H1 (cell line): ENCODE results near the gene ACAT2. TPM values are rescaled to one million over a fixed set of nuclear protein-coding genes. Genes with fewer than 3 reads are reported as not detected.

ENCODE experiments used
- CTCF ChIA-PET: fragments of 300-600 bp; sonication (Branson Sonifier 250); formaldehyde crosslinking; loops from one replicate; lab custom pipeline; 2021; ENCODE audit not compliant: partially characterized antibody; lab: Charles Lee
- POLR2A ChIA-PET: fragments of 300-600 bp; sonication (Branson Sonifier 250); formaldehyde crosslinking; loops from one replicate; lab custom pipeline; 2021; ENCODE audit warnings: inconsistent platforms; ENCODE audit not compliant: partially characterized antibody; lab: Charles Lee
- DNase-seq, 2 experiments: peaks; one replicate each; pipeline versions ENCODE4 v3.0.0 to v3.0.0-alpha.2; 2010 to 2022; ENCODE audit warnings: low spot score in 2 of 2, low read depth in 1 of 2, mixed read lengths in 1 of 2
- FAIRE-seq: peaks from 2 replicates; lab custom pipeline; 2011; peaks lifted over from hg19 to GRCh38; lab: Jason Lieb, UNC
- H2AFZ ChIP-seq: 2 replicates; pipeline ENCODE4 v1.8.1; 2012; ENCODE audit warnings: low read length, inconsistent platforms
- H2AK5ac ChIP-seq: 2 replicates; pipeline ENCODE4 v1.6.1; 2013; ENCODE audit warnings: low read depth, low read length
- H2BK120ac ChIP-seq: replicated peaks from 2 replicates; pipeline ENCODE3; 2013; ENCODE audit warnings: low read depth, low read length, inconsistent platforms
- H2BK12ac ChIP-seq: 2 replicates; pipeline ENCODE4 v1.6.1; 2013; ENCODE audit warnings: low read depth, low read length
- H2BK15ac ChIP-seq: 2 replicates; pipeline ENCODE4 v1.6.1; 2013; ENCODE audit warnings: low read length
- H2BK20ac ChIP-seq: 2 replicates; pipeline ENCODE4 v1.6.1; 2013; ENCODE audit warnings: low read length
- H2BK5ac ChIP-seq: 2 replicates; pipeline ENCODE4 v1.6.1; 2013; ENCODE audit warnings: low read depth, low read length
- H3K14ac ChIP-seq: 2 replicates; pipeline ENCODE4 v1.6.1; 2013; ENCODE audit warnings: inconsistent platforms; ENCODE audit not compliant: insufficient read length
- H3K18ac ChIP-seq: 2 replicates; pipeline ENCODE4 v1.6.1; 2013; ENCODE audit warnings: low read length; ENCODE audit errors: extremely low read depth
- H3K23ac ChIP-seq: 2 replicates; pipeline ENCODE4 v1.6.1; 2013; ENCODE audit warnings: inconsistent platforms; ENCODE audit not compliant: insufficient read length
- H3K23me2 ChIP-seq: 2 replicates; pipeline ENCODE4 v1.6.1; 2013; ENCODE audit warnings: low read depth, low read length
- H3K27ac ChIP-seq: 2 replicates; pipeline ENCODE4 v1.6.1; 2011; ENCODE audit warnings: low read depth, low read length, inconsistent platforms
- H3K27me3 ChIP-seq, 4 experiments: replicated peaks in 1 of 4; 1 replicate in 1 of 4; 2 replicates in 3 of 4; pipeline versions ENCODE4 v1.6.1 to v1.8.1; 2011 to 2013; ENCODE audit warnings: low read length in 3 of 4, mild to moderate bottlenecking in 3 of 4, inconsistent platforms in 2 of 4, mixed read lengths in 2 of 4, moderate library complexity in 1 of 4; ENCODE audit not compliant: control insufficient read depth in 3 of 4, insufficient read depth in 3 of 4; ENCODE audit errors: extremely low read depth in 1 of 4
- H3K36me3 ChIP-seq, 4 experiments: 2 replicates each; pipeline versions ENCODE4 v1.6.1 to v1.8.1; 2011 to 2013; ENCODE audit warnings: mild to moderate bottlenecking in 4 of 4, low read length in 3 of 4, moderate library complexity in 2 of 4, control low read depth in 1 of 4, inconsistent platforms in 1 of 4; ENCODE audit not compliant: insufficient read depth in 4 of 4, control insufficient read depth in 2 of 4
- H3K4ac ChIP-seq: replicated peaks from 2 replicates; pipeline ENCODE3; 2013; ENCODE audit warnings: low read length, low read depth, mixed read lengths, inconsistent platforms; ENCODE audit not compliant: insufficient read length
- H3K4me1 ChIP-seq, 4 experiments: replicated peaks in 1 of 4; 1 replicate in 1 of 4; 2 replicates in 3 of 4; pipeline versions ENCODE4 v1.6.1 to v1.8.1; 2011 to 2013; ENCODE audit warnings: low read length in 3 of 4, inconsistent platforms in 2 of 4, mixed read lengths in 1 of 4; ENCODE audit not compliant: insufficient read depth in 4 of 4, control insufficient read depth in 3 of 4
- H3K4me2 ChIP-seq, 2 experiments: 2 replicates each; pipeline versions ENCODE4 v1.6.1 to v1.8.1; 2011 to 2013; ENCODE audit warnings: low read depth in 2 of 2, low read length in 2 of 2, control low read depth in 1 of 2, inconsistent platforms in 1 of 2, mild to moderate bottlenecking in 1 of 2; ENCODE audit not compliant: insufficient read depth in 1 of 2
- H3K4me3 ChIP-seq, 4 experiments: fragments of 200-600, 300-600 bp in 1 of 4; sonication (generic), shearing (Covaris generic), sonication (Bioruptor Twin) in 1 of 4; 2 replicates each; pipeline versions ENCODE4 v1.5.1 to v1.8.1; 2011 to 2016; ENCODE audit warnings: low read length in 4 of 4, low read depth in 3 of 4, control low read depth in 2 of 4, inconsistent platforms in 2 of 4, mild to moderate bottlenecking in 2 of 4, mixed read lengths in 1 of 4, moderate library complexity in 1 of 4; ENCODE audit not compliant: insufficient read depth in 2 of 4; ENCODE audit errors: extremely low read depth in 1 of 4
- H3K56ac ChIP-seq: replicated peaks from 2 replicates; pipeline ENCODE3; 2013; ENCODE audit warnings: low read depth, mild to moderate bottlenecking, mixed read lengths, low read length, inconsistent platforms; ENCODE audit not compliant: insufficient read length
- H3K79me1 ChIP-seq: 2 replicates; pipeline ENCODE4 v1.6.1; 2013; ENCODE audit warnings: low read depth, low read length, control low read depth
- H3K79me2 ChIP-seq, 2 experiments: 2 replicates each; pipeline versions ENCODE4 v1.6.1 to v1.8.1; 2012 to 2013; ENCODE audit warnings: low read length in 2 of 2, mild to moderate bottlenecking in 2 of 2, inconsistent platforms in 1 of 2; ENCODE audit not compliant: insufficient read depth in 2 of 2, control insufficient read depth in 1 of 2
- H3K9ac ChIP-seq, 4 experiments: replicated peaks in 1 of 4; 1 replicate in 1 of 4; 2 replicates in 3 of 4; pipeline versions ENCODE4 v1.6.1 to v1.8.1; 2011 to 2013; ENCODE audit warnings: low read depth in 3 of 4, low read length in 3 of 4, control low read depth in 2 of 4, mild to moderate bottlenecking in 2 of 4, moderate library complexity in 2 of 4, inconsistent platforms in 1 of 4; ENCODE audit errors: extremely low read depth in 1 of 4
- H3K9me3 ChIP-seq, 2 experiments: 2 replicates each; pipeline versions ENCODE4 v1.6.1 to v1.8.1; 2012 to 2013; ENCODE audit warnings: mild to moderate bottlenecking in 2 of 2, moderate library complexity in 2 of 2, control low read depth in 1 of 2, inconsistent platforms in 1 of 2, low read depth in 1 of 2, low read length in 1 of 2, mixed read lengths in 1 of 2; ENCODE audit not compliant: insufficient read depth in 2 of 2
- H4K20me1 ChIP-seq, 2 experiments: replicated peaks in 1 of 2; 2 replicates each; pipeline versions ENCODE3 to v1.8.1; 2011 to 2013; ENCODE audit warnings: inconsistent platforms in 2 of 2, low read length in 2 of 2, mild to moderate bottlenecking in 1 of 2; ENCODE audit not compliant: insufficient read depth in 2 of 2, control insufficient read depth in 1 of 2
- H4K5ac ChIP-seq: 2 replicates; pipeline ENCODE4 v1.6.1; 2013; ENCODE audit warnings: low read length, low read depth, mixed read lengths, inconsistent platforms; ENCODE audit not compliant: insufficient read length
- H4K8ac ChIP-seq: 2 replicates; pipeline ENCODE4 v1.8.0; 2013; ENCODE audit warnings: mild to moderate bottlenecking, moderate library complexity, low read length, inconsistent platforms; ENCODE audit not compliant: insufficient read depth; ENCODE audit errors: extremely low read depth
- H4K91ac ChIP-seq: replicated peaks from 2 replicates; pipeline ENCODE3; 2013; ENCODE audit warnings: low read length, mixed read lengths, inconsistent platforms; ENCODE audit not compliant: insufficient read length
- ATF3 ChIP-seq: IDR thresholded peaks from 2 replicates; pipeline ENCODE4 v1.6.1; 2011; ENCODE audit warnings: low read depth, mild to moderate bottlenecking, low read length; ENCODE audit not compliant: insufficient read depth
- WGBS, 2 experiments: shearing (Covaris generic) in 1 of 2; methylation state at CpG; one replicate each; pipeline versions ENCODE4 v1.1.6 to v1.1.7; 2013 to 2015; ENCODE audit warnings: low lambda C conversion rate in 2 of 2, mixed read lengths in 2 of 2, inconsistent platforms in 1 of 2, low coverage in 1 of 2, missing lambda C conversion rate in 1 of 2; ENCODE audit not compliant: insufficient replicate concordance in 2 of 2, insufficient coverage in 1 of 2, insufficient read length in 1 of 2; ENCODE audit errors: extremely low coverage in 1 of 2, missing lambda C conversion rate in 1 of 2; 5-methylcytosine and 5-hydroxymethylcytosine counted together
- polyA plus RNA-seq, 7 experiments: library from polyadenylated mRNA; depleted of rRNA in 3 of 7; stranded (reverse) in 5 of 7; unstranded in 2 of 7; fragments of >200 nt in 5 of 7; fragments of 200-250 nt in 2 of 7; gene quantifications; 1 replicate in 5 of 7; 2 replicates in 1 of 7; 4 replicates in 1 of 7; pipeline versions ENCODE4 v1.2.1 to v1.2.3, GENCODE V29; 2011 to 2013; ENCODE audit warnings: missing spikeins in 2 of 7, mixed read lengths in 2 of 7
- total RNA-seq: library from RNA; stranded (reverse); fragmentation: NEBNext Ultra II Directional; extraction: Animal tissue kit (Norgen Biotek cat#: 25700); gene quantifications from 2 replicates; pipeline ENCODE4 v1.2.1, GENCODE V29; 2021

ACAT2 gene
- total and polyA plus RNA-seq, 2 of the 8 experiments (the other 6 are each of a cell fraction or from before 2014, with no cell fraction given) = 61.6 to 166 TPM

- Histone ChIP-seq H3K4me1 (0 out of 7 replicates have a peak, but pooled peaks cover 0 to 2% (median 0%) of the 10 kb centered on the region in 4 experiments), H4K5ac (no peak overlapping the region), H2AFZ (no peak overlapping the region), H3K36me3 (peaks cover 0 to 4% (median 0%) of the 10 kb centered on the region in 4 experiments; a peak in 1 of 8 replicates), H2BK20ac (no peak overlapping the region), H4K91ac (no peak overlapping the region), H3K56ac (no peak overlapping the region), H3K4ac (no peak overlapping the region), H3K4me2 (no peak overlapping the region), H2BK12ac (no peak overlapping the region), H3K23me2 (no peaks in the 10 kb centered on the region), H2BK120ac (no peak overlapping the region), H3K79me1 (no peaks in the 10 kb centered on the region; the same call in 1 of the 2 replicates), H3K9me3 (no peaks in the 10 kb centered on the region), H3K79me2 (peaks cover 5 to 60% of the 10 kb centered on the region in 2 experiments; a peak in 3 of 4 replicates), H4K8ac (no peak overlapping the region), H4K20me1 (peaks cover 0 to 2% of the 10 kb centered on the region in 2 experiments), H3K4me3 (no peak overlapping the region), H2BK5ac (no peak overlapping the region), H2BK15ac (no peak overlapping the region), H2AK5ac (no peak overlapping the region), H3K18ac (no peak overlapping the region), H3K23ac (no peak overlapping the region), H3K9ac (no peak overlapping the region), H3K14ac (no peak overlapping the region), H3K27ac (no peak overlapping the region), H3K27me3 (no peaks in the 10 kb centered on the region)
- 91% methylated on average over 2 of the region's 2 CpGs; no CpG with 5 or more reads in 1 of the 2 experiments for WGBS, 2 experiments
- ChIA-PET CTCF (interaction anchor here (0.7 to 1.7 kb wide), 4 partner anchors 9 to 210 kb away, joined by 3 to 7 read pairs (median 3); no protein-coding TSS in a partner anchor), POLR2A (interaction anchor here (0.7 to 4.0 kb wide), 5 partner anchors 9 to 37 kb away, joined by 3 to 21 read pairs (median 4); partner anchors contain the start of gene SOD2)
- FAIRE-seq = no peak
- DNase-seq = no peak
- TF ChIP-seq ATF3 = no peak
Measured at GRCh38 chr6:159723259-159723658, 38.6 kb upstream of the ACAT2 start.
